ENCODE data around the gene CD320. TPM values are rescaled to one million over a fixed set of nuclear protein-coding genes. Genes with fewer than 3 reads are reported as not detected.

Gene CD320
- total RNA-seq, result 49.5 and 89.8 TPM in 2 replicates

GRCh38 chr19:8307965-8308866, at the start of gene CD320:
Gene CD320, minus strand, starts transcription at chr19:8308358. Its CDS starts 68 bp downstream, at chr19:8308290.

GRCh38 chr19:8342684-8343482, 34.7 kb upstream of the CD320 start, which contains the start of gene KANK3:
Gene KANK3, minus strand, starts transcription at chr19:8343262. Its CDS starts 5,434 bp downstream, at chr19:8337828.

GRCh38 chr19:8321067-8321985, 13.2 kb upstream of the CD320 start, which contains the start of the genes NDUFA7 and RPS28:
Gene NDUFA7, minus strand, starts transcription at chr19:8321375. Its CDS starts 17 bp downstream, at chr19:8321358.
Gene RPS28, plus strand, starts transcription at chr19:8321496. Its CDS starts 35 bp downstream, at chr19:8321531.

Other genes starting within 250 kb of the CD320 start
- gene FBN3, start 158.8 kb downstream of the CD320 start, total RNA-seq, result not detected in 2 replicates
- 7.3 and 9.1 TPM in 2 replicates for gene CERS4, start 99.0 kb downstream of the CD320 start, total RNA-seq
- 75.4 and 96.4 TPM in 2 replicates for gene NDUFA7, start 13.0 kb upstream of the CD320 start, total RNA-seq
- gene RPS28, start 13.1 kb upstream of the CD320 start, total RNA-seq, result 389 and 571 TPM in 2 replicates
- gene KANK3, start 34.9 kb upstream of the CD320 start, total RNA-seq, result 2.7 and 4.1 TPM in 2 replicates
- 121 and 161 TPM in 2 replicates for gene ANGPTL4, start 55.8 kb upstream of the CD320 start, total RNA-seq
- gene RAB11B, start 82.0 kb upstream of the CD320 start, total RNA-seq, result 14.3 and 21.9 TPM in 2 replicates
- gene MARCHF2, start 104.9 kb upstream of the CD320 start, total RNA-seq, result 52.5 and 80.2 TPM in 2 replicates
- gene HNRNPM, start 136.6 kb upstream of the CD320 start, total RNA-seq, result 48.3 and 116 TPM in 2 replicates
- gene PRAM1, start 194.3 kb upstream of the CD320 start, total RNA-seq, result not detected in 2 replicates
- 2.3 and 3.7 TPM in 2 replicates for gene ZNF414, start 205.8 kb upstream of the CD320 start, total RNA-seq

Measured in hair follicular keratinocyte (primary cell).